NCI-H2196 (cell line): ENCODE measurements around the gene C2CD3.
"Not testable (repeated sequence)": the region's sequence is repeated elsewhere in the genome, so short reads cannot be mapped to it uniquely, and the experiment has no call there.

Experiments used
- DNase-seq: peaks from one replicate; lab custom pipeline; 2025; ENCODE audit not compliant: unreplicated experiment; lab: John Stamatoyannopoulos, UW

C2CD3 gene

DNA sequence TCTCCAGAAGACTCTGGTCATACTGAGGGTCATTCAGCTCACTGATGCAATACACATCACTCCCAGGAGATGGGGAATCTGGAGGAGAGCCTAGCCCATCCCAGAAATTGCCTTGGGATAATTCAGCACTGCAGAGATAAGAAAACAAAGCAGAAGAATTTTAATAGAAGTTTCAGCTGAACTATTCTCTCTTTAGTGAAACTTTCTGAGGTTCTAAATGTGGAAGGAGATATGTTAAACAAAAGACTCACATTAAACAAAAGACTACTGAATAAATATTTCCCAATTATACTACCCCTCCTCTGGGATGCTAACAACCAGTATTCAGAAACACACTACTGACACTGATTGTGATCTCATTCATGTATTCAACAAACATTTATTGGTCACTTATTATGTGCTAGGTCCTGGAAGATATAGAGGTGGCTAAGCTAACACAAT, 47.8 kb downstream of the C2CD3 start:
- DNase-seq: no peak

DNA sequence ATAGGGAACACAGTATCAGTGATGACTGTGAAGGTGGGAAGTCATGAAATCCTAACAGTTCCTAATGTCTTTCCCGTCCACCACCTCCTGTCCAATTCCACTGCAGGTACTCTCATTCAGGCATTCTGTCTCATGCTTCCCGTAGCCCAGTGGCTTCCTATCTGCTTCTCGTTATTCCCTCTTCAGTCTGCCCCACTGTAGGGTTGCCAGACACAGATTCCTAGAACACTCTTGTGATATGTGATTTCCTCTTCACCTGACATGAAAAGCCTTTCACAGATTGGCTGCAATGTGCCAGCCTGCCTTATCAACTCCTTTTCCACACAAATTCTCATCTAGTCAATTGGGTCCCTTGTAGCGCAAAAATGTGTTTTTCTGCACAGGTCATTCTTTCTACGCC, 49.0 kb downstream of the C2CD3 start:
- DNase-seq: no peak

DNA sequence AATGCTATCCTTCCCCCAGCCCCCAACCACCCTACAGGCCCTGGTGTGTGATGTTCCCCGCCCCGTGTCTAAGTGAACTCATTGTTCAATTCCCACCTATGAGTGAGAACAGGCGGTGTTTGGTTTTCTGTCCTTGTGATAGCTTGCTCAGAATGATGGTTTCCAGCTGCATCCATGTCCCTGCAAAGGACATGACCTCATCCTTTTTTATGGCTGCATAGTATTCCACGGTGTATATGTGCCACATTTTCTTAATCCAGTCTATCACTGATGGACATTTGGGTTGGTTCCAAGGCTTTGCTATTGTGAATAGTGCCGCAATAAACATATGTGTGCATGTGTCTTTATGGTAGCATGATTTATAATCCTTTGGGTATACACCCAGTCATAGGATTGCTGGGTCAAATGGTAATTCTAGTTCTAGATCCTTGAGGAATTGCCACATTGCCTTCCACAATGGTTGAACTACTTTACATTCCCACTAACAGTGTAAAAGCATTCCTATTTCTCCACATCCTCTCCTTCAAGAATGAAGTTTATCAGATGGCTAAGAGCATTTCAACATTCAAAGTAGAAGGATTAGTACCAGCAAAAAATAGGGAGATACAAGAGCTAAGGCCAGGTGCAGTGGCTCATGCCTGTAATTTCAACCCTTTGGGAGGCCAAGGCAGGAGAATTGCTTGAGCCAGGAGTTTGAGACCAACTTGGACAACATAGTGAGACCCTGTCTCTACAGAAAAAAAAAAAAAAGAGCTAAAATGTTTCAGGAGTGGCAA, 50.4 kb downstream of the C2CD3 start:
- not testable (repeated sequence) for DNase-seq

DNA sequence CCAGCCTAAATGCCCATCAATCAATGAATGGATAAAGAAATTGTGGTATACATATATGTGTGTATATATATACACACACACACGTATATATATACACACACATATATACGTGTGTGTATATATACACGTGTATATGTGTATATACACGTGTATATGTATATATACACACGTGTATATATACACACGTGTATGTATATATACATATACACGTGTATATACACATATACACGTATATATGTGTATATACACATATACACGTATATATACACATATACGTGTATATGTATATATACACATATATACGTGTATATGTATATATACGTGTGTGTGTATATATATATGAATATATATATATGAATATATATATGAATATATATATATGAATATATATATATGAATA, 54.1 kb downstream of the C2CD3 start:
- no peak for DNase-seq

DNA sequence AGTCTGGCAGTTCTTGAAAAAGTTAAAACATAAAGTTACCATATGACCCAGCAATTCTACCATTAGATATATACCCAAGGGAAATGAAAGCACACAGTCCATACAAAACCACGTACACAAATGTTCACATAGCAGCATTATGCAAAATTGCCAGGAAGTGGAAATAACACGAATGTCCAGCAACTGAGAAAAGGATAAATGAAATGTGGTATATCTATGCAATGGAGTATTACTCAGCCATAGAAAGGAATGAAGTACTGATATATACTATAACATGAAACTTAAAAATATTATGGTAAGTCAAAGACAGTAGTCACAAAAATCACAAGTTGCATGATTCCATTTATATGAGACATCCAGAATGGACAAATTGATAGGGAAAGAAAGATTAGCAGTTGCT, 57.9 kb downstream of the C2CD3 start:
- DNase-seq: no peak

DNA sequence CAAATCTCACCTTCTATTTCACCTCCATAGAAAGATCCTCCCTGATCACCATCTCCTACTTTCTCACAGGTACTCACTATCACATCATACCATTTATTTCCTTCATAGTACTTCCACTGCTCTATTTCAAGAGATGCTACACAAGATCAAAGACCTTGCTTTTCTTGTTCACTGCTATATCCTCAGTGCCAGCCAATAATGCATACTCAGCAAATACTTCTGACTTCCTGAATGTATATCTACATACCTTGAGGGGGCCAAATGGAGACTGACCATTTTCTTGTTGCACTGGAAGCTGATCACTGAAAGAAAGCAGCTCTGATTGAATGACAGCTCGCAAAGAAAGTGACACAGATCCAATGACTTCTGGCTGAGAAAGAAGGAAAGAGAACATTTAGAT, 64.7 kb downstream of the C2CD3 start:
- DNase-seq: no peak

DNA sequence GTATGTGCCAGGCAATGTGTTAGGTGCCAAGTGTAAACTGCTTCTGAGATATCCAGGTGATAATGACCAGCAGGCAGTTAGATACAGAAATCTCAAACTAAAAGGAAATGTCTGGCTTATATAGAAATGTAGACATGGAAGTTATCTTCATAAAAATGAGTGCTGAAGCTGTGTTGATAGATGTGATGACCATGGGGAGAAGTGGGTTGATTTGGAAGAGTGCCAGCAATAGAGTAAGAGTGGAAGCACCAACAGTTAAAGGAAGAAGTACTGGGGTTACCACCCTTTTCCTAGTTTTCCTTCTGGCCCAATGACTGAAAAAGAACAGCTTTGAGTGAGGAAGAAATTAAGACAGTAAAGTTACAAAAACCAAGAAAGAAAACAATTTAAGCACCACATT, 68.5 kb downstream of the C2CD3 start:
- no peak for DNase-seq

DNA sequence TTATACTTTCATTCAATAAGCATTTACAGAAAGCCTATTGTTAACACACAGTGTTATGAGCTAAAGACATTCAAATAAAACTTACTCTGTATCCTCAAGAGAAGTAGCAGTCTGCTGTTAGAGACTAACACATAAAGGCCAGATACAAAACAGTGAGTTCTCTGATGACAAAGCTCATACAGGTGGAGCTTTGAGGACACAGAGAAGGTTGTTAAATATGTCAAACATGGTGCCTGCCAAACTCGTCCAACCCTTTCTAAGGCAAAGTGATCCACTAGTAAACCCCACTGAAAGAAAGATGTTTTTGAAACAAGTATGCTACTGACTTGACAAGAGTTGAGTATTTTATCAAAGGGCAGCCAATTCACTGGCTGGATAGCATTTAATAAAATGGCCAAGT, 70.1 kb downstream of the C2CD3 start:
- peak; percentile 45 for DNase-seq

DNA sequence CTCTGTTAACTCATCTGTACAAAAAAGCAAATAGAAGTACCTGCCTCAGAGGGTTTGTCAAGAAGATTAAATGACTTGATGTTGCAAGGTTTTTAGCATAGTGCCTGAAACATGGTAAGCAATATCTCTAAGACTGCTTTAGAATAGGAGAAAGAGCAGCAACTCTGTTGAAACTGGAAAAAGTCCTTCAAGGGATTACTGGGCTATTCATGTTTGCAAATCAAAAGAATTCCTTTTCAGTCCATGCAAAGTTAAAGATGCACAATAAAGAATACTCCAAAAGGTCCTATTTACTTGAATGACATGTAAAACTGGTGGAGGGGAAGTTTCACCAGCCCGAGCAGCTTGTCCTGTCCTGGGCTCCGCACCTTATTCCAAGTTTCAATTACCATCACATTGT, 70.6 kb downstream of the C2CD3 start:
- no peak for DNase-seq

DNA sequence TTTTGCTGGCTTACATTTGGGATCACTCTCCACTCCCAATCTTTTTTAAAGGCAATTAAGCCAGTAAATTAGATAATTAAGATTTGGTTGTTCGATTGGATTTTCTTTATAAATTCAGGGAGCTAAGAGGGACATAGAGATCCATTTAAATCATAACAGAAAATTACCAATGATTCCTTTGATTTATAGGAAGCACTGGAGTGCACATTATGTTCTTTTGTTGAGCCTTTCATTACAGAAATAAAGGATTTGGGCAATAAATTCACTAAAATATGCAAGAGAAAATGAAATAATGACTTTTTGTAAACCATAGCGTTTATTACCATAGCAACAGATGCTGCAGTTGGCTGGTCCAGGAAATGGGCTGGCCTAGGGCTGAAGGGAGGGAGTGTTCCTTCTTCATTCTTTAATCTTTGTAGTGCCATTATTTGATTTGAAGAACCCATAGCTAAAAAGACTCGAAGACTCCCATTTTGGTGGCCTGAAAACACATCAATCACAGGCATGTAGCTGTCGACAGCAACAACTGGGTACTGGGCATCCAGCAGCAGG, 73.0 kb downstream of the C2CD3 start:
- no peak for DNase-seq

DNA sequence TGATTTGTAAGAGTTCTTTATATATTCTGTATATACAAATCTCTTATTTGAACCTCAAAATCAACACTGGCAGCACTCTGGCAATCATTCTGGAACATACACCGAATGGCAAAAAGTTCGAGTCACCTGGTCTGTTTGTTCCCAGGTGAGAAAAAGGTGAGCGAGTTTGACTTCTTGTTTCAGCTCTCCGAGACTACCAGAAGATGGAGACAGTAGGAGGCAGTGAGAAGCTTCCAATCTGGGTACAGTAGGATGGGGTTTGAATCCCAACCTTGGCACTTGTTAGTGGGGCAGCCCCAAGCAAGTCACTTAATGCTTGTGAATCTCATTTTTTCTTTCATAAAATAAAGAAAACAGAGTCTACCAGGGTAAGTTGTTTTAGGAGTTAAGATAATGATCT, 76.4 kb downstream of the C2CD3 start:
- no peak for DNase-seq

DNA sequence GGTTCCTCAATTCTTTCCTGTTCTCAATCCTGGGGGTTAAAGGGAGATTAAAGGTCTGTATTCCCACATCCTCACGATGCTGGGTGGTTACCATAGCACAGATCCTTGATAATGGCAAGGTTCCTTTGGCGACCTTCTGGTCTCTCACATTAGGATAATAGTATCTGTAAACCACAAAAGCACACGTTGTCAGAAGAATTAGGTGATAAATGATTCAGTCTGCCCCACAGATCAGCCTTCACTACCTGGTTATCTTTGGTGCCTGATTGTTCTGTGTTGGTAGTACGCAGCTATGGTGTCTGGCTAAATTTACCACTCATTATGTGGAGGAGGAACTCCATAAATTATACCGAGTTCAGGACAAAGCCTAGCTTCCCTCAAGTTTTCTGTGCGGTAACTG, 78.4 kb downstream of the C2CD3 start:
- DNase-seq: no peak

DNA sequence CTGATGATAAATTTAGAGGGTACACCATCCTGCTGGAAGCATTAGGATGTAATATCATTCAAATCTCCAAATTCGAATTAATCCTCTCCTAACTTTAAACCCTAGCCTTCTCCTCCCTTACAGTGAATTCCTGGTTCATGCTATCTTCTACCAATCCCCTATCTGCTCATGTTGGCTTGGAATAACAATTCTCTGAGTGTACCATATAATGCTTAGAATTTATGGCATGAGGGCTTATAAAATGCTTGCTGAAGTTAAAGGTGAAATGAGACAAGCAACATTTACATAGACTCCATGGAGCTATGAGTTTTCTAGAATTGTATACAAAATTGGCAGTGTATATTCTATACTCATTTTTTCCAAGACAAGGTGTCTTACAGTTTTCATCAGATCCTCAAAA, 79.3 kb downstream of the C2CD3 start:
- DNase-seq: no peak

DNA sequence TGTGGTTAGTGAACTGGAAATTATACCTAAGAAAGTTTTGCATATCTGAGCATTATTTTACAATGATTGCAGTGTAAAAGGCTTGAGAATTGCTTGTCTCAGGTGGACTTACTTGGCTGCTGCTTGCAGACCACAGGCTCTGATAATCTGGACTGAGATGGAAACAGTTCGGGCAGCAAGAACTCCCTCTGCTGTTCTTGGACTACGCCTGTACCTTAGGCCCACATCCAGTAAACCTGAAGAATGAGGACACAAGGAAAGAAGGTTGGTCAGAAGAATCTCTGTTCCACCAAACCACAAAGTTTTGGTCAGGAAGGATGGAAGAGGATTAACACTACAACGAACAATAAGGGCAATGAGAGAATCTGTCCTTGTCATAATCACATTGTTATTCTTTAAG, 80.1 kb downstream of the C2CD3 start:
- DNase-seq: no peak

DNA sequence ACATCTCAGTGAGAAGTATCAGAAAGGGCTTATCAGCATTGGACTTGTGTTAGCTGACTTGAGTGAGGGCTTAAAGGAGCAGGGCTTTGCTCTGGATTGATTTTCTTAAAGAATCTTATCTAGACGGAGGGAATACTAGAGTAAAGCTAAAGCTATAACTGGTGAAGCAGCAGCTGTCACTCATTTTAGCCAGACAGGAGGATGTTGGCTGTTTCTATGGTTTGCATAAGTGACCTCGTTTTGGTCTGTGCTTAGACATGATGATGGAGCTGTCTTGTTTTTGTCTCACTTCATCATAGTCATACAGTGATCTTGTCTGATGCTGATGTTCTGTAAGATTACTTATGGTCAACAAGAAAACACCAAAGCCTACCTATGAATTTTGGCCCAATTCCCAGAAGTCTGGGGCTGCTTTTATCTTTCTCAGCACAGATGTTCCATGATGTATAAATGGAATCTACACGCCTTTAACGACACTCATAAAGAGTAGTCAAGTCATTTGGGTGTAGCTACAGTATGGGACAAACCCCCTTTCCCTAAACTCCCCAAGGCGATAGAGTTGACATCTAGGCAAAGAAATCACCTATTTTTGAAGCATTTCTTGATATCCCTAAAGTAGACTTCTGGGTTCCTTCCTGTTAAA, 84.4 kb downstream of the C2CD3 start:
- no peak for DNase-seq

DNA sequence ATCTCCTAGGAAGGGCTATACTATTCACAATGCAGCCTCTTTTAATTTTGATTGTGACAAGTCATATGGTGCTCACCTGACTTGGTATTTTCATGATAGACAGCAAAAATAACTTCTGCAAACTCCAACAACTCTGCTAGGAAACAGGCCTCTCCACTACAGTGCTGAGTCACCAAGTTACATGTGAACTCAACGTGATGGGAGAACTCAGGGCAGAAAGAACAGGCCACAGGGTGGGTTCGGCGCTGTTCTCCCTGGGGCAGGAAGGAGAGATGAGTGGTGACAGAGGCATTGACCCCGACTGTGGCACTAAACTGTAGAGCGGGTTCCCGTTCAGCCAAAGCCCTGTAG, 85.3 kb downstream of the C2CD3 start:
- no peak for DNase-seq

DNA sequence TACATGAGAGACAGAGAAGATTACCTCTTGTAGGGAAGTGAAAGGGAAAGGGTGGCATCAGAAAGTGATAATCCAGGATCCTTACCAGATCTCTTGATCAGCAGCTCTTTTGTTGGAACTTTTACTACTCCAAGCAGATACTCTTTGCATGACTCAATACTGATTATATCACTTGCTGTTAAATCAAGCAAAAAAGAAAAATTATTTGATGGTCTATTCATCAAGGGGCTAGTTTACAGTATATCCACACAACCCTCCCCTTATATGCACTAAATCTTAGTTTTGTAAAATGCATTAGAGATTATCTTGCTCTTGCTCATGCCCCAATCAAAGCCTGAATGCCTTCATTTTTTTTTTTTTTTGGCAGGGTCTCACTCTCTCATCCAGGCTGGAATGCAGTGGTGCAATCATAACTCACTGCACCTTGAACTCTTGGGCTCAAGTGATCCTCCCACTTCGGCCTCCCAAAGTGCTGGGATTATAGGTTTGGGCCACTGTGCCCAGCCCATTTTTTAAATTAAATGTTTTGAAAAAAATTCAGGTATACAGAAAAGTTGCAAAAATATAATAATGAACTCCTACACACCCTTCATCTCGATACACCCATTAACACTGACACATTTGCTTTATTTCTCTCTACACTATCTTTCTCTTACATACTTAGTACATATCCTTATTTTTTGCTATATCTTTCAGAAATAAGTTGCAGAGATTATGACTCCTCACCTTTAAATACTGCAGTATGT, 85.8 kb downstream of the C2CD3 start:
- no peak for DNase-seq

DNA sequence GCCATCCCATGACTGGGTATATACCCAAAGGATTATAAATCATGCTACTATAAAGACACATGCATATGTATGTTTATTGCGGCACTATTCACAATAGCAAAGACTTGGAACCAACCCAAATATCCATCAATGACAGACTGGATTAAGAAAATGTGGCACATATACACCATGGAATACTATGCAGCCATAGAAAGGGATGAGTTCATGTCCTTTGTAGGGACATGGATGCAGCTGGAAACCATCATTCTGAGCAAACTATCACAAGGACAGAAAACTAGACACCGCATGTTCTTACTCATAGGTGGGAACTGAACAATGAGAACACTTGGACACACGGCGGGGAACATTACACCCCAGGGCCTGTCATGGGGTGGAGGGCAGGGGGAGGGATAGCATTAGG, 86.9 kb downstream of the C2CD3 start:
- not testable (repeated sequence) for DNase-seq

DNA sequence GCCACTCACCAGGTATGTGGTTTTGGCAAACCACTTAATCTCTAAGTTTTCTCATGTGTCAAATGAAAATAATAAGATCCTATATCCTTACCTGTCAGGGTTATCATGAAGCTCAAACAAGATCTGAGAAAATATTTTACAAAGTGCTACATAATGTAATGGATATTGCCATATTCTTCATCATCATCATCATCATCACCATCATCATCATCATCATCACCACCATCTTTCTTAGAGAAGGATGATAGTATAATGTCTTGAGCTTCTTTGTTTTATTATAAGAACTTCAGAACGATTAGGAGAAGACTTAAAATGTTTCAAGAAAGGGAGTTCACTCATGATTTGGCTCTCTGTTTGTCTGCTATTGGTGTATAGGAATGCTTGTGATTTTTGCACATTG, 89.4 kb downstream of the C2CD3 start:
- DNase-seq: no peak

DNA sequence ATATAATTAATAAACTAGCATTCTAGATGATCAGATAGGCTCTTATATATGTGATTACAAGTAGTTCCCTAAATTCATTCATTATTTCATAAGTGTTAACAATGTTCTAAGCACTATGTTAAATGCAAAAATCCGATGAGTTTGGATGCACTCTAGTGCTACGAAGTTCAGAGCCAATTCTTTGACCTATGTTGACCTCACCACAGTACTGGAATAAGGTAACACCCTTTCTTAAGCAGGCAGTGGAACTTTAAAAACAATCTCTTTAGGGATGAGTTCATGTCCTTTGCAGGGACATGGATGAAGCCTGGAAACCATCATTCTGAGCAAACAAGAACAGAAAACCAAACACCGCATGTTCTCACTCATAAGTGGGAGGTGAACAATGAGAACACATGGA, 93.6 kb downstream of the C2CD3 start:
- DNase-seq: no peak

DNA sequence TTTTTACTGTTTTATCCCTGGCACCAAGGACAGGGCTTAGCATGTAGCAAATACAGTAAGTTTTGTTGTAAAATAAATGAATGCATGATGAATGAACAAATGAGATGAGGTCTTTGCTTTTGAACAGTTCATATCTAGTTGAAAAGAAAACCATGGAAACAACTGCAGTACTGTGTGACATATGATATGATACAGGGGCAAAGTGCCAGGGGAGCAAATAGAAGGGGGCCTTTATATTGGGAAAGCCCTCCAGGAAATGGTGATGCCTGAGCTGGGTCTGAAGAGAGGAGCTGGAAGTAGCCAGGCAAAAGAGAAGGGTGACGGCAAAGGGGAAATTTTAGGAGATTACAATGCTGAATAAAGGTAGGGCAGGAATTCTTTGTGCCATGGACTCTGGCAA, 98.1 kb downstream of the C2CD3 start:
- peak; percentile 61 for DNase-seq

DNA sequence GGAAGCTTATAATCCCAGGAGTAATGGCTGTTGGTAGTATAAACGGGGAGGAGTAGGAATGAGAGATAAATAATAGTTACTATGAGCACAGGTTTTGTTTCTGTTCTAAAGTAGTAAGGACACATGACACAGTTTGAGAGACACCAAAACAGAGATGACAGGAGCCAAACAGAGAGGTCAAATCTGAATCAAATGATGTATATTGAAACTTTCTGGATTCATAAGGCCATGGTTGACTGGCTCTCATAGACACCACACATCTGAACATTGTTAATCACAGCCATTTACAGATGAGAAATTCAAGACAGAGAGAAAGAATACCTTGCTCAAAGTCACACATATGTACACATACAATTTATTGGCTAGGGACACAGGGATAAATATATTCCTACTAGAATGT, 98.5 kb downstream of the C2CD3 start:
- DNase-seq: no peak
